Vagina (tissue), 2 donors: ENCODE results near the gene CNTLN. TPM values are rescaled to one million over a fixed set of nuclear protein-coding genes. Genes with fewer than 3 reads are reported as not detected.
"Not testable (repeated sequence)": the region's sequence is repeated elsewhere in the genome, so short reads cannot be mapped to it uniquely, and the experiment has no call there.

Experiments used
- DNase-seq, 2 donors: peaks; one replicate each; pipeline ENCODE4 v3.0.0-alpha.2; 2017; ENCODE audit errors: extremely low spot score in 2 of 2
- H3K27ac ChIP-seq: fragments of 200-600 bp; sonication (generic); one replicate; pipeline ENCODE4 v1.5.1; 2019
- H3K27me3 ChIP-seq: fragments of 200-600 bp; sonication (generic); one replicate; pipeline ENCODE4 v1.5.1; 2019
- H3K36me3 ChIP-seq, 2 donors: fragments of 200-600 bp; sonication (generic); one replicate each; pipeline ENCODE4 v1.5.1; 2017 to 2019
- H3K4me1 ChIP-seq: fragments of 200-600 bp; sonication (generic); one replicate; pipeline ENCODE4 v1.5.1; 2019
- H3K4me3 ChIP-seq, 2 donors: fragments of 200-600 bp; sonication (generic); 1 replicate in 1 of 2; 2 replicates in 1 of 2; pipeline ENCODE4 v1.5.1; 2016 to 2019
- H3K9me3 ChIP-seq: fragments of 200-600 bp; sonication (generic); one replicate; pipeline ENCODE4 v1.5.1; 2019
- CTCF ChIP-seq, 3 experiments: fragments of 450-650 bp in 2 of 3; fragments of 200-600 bp in 1 of 3; sonication (generic) in 1 of 3; IDR thresholded peaks; one replicate each; pipeline ENCODE4 v1.5.1; 2017 to 2019; ENCODE audit warnings: antibody characterized with exemption in 3 of 3, mild to moderate bottlenecking in 2 of 3, moderate library complexity in 2 of 3
- POLR2A ChIP-seq, 2 donors: fragments of 450-650 bp; IDR thresholded peaks; one replicate each; pipeline ENCODE4 v1.6.1; 2017; ENCODE audit warnings: antibody characterized with exemption in 2 of 2, mild to moderate bottlenecking in 2 of 2, moderate library complexity in 2 of 2
- POLR2AphosphoS5 ChIP-seq, 2 donors: sonication (generic); formaldehyde crosslinking; IDR thresholded peaks; one replicate each; pipeline ENCODE4 v1.9.0; 2017; ENCODE audit warnings: antibody characterized with exemption in 2 of 2, mild to moderate bottlenecking in 2 of 2, low read depth in 1 of 2; ENCODE audit not compliant: insufficient read depth in 1 of 2
- intact Hi-C: fragments of 100-400 bp; cut with DNase I; formaldehyde crosslinking; loops from one replicate; pipeline ENCODE4 v1.15.1; 2023
- total RNA-seq: library from RNA; depleted of rRNA; stranded (reverse); fragments of >200 nt; gene quantifications from one replicate; pipeline ENCODE4 v1.2.3, GENCODE V29; 2016

Gene CNTLN
- total RNA-seq, 1 donor from 2014 or later: 13.3 TPM

DNA sequence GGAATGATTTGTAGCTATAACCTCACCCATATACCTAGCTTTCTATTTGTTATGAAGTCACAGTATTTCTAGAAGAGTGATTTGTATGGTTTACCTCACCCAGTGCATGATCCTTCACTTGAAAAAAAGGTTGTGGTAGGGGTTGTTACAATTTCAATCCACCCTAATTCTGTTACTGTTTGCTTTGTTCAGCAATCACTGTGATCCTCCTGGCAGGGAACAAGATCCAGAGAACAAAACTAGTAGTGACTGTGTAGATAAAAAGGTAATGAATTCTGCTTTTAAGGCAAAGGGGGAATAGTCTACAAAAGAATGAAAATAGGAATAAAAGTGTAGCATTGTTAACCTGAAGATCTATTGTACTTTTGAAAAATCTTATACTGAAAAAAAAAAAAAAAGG, 252.7 kb downstream of the CNTLN start:
- Histone ChIP-seq H3K9me3 (no peaks in the 10 kb centered on the region), H3K4me1 (no peaks in the 10 kb centered on the region), H3K27me3 (no peaks in the 10 kb centered on the region), H3K27ac (no peak overlapping the region), H3K36me3 (no peaks in the 10 kb centered on the region), H3K4me3 (no peak overlapping the region)
- TF ChIP-seq POLR2AphosphoS5 (IDR thresholded peaks at IDR 0.05; ENCODE audit: insufficient read depth in 1 of 2, low read depth in 1 of 2) (no peak), CTCF (IDR thresholded peaks at IDR 0.05) (no peak), POLR2A (IDR thresholded peaks at IDR 0.05) (no peak)
- DNase-seq: no peak
- intact Hi-C loops: no loop called here

GRCh38 chr9:17389026-17389425, 254.2 kb downstream of the CNTLN start:
- Histone ChIP-seq H3K4me3 (no peak overlapping the region), H3K36me3 (no peaks in the 10 kb centered on the region), H3K27ac (no peak overlapping the region), H3K4me1 (no peaks in the 10 kb centered on the region), H3K9me3 (no peaks in the 10 kb centered on the region), H3K27me3 (no peaks in the 10 kb centered on the region)
- DNase-seq: no peak
- no peak for TF ChIP-seq CTCF (IDR thresholded peaks at IDR 0.05)
- no peak for TF ChIP-seq POLR2AphosphoS5 (IDR thresholded peaks at IDR 0.05; ENCODE audit: insufficient read depth in 1 of 2, low read depth in 1 of 2)
- no peak for TF ChIP-seq POLR2A (IDR thresholded peaks at IDR 0.05)
- intact Hi-C loops: no loop called here

DNA sequence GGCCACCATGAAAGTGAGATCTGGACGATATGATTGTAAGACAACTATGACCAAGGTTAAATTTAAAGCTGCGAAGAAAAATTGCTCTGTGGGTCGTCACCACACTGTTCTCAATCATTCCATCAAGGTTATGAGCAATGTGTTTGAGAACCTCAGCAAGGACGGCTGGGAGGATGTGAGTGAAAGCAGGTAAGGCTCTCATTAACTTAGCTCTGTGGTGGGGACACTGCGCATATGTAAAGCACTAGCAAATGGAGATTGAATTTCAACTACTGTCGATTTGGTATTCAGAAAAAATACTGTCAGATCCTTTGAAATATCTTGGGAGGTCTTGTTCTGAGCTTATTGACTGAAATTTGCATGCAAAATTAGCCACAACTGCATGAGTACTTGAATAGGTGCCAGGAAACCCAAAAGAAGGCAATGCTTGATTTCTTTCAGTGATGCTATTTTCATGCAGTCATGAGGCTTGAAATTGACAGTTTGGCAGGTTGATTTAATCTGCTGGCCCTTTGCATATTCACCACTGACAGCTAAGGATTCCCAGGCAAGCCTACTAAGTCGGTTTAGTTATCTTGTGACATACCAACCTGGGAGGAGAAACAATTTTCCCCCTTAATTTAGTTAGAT, 260.2 kb downstream of the CNTLN start:
- no peaks in the 10 kb centered on the region for H3K27me3 ChIP-seq
- no peaks in the 10 kb centered on the region for H3K4me1 ChIP-seq
- no peaks in the 10 kb centered on the region for H3K36me3 ChIP-seq
- intact Hi-C loops: no loop called here
- no peak for DNase-seq
- no peak overlapping the region for H3K27ac ChIP-seq
- no peaks in the 10 kb centered on the region for H3K9me3 ChIP-seq
- no peak for TF ChIP-seq POLR2AphosphoS5 (IDR thresholded peaks at IDR 0.05; ENCODE audit: insufficient read depth in 1 of 2, low read depth in 1 of 2)
- TF ChIP-seq CTCF (IDR thresholded peaks at IDR 0.05): no peak
- no peak for TF ChIP-seq POLR2A (IDR thresholded peaks at IDR 0.05)
- H3K4me3 ChIP-seq: no peak overlapping the region

GRCh38 chr9:17397166-17397728, 262.4 kb downstream of the CNTLN start:
- H3K27me3 ChIP-seq, H3K36me3 ChIP-seq, H3K27ac ChIP-seq, H3K9me3 ChIP-seq, H3K4me3 ChIP-seq, DNase-seq, intact Hi-C loops, H3K4me1 ChIP-seq: not testable (repeated sequence)

GRCh38 chr9:17398350-17398749, 263.5 kb downstream of the CNTLN start:
- H3K4me1 ChIP-seq: no peaks in the 10 kb centered on the region
- no peaks in the 10 kb centered on the region for H3K36me3 ChIP-seq
- no peak for DNase-seq
- H3K27me3 ChIP-seq: no peaks in the 10 kb centered on the region
- no peak overlapping the region for H3K4me3 ChIP-seq
- intact Hi-C loops: no loop called here
- TF ChIP-seq POLR2A (IDR thresholded peaks at IDR 0.05) (no peak), CTCF (IDR thresholded peaks at IDR 0.05) (no peak), POLR2AphosphoS5 (IDR thresholded peaks at IDR 0.05; ENCODE audit: insufficient read depth in 1 of 2, low read depth in 1 of 2) (no peak)
- no peak overlapping the region for H3K27ac ChIP-seq
- no peaks in the 10 kb centered on the region for H3K9me3 ChIP-seq
